ENCODE results near the gene KIF1C.

Gene KIF1C

GRCh38 chr17:5031365-5032082 lies 33.8 kb downstream of the KIF1C start (continued):
- TF ChIP-seq ZNF677 (tag by site-specific recombination; IDR thresholded peaks at IDR 0.05), result no peak
- no peak for TF ChIP-seq ZNF26 (tag by site-specific recombination; IDR thresholded peaks at IDR 0.05)
- no peak for TF ChIP-seq ZNF837 (tag by site-specific recombination; IDR thresholded peaks at IDR 0.05)
- TF ChIP-seq ZFP3 (tag by site-specific recombination; IDR thresholded peaks at IDR 0.05; ENCODE audit: low read depth), result no peak
- TF ChIP-seq ZNF571 (tag by site-specific recombination; IDR thresholded peaks at IDR 0.05), result no peak
- no peak for TF ChIP-seq PRDM1 (tag by site-specific recombination; IDR thresholded peaks at IDR 0.05)
- no peak for TF ChIP-seq REPIN1 (tag by site-specific recombination; IDR thresholded peaks at IDR 0.05; ENCODE audit: low read depth)
- TF ChIP-seq ZNF843 (tag by site-specific recombination; IDR thresholded peaks at IDR 0.05), result no peak
- peak; percentile 49; the same call in 1 of the 2 replicates for TF ChIP-seq ZBTB48 (tag by site-specific recombination; IDR thresholded peaks at IDR 0.05)
- no peak for TF ChIP-seq ZNF561 (tag by site-specific recombination; IDR thresholded peaks at IDR 0.05; ENCODE audit: borderline replicate concordance)
- 0 out of 2 replicates have a peak, but pooled peaks have one; percentile 21 for TF ChIP-seq BCL6B (tag by site-specific recombination; IDR thresholded peaks at IDR 0.05)
- no peak for TF ChIP-seq GLI2 (tag by site-specific recombination; IDR thresholded peaks at IDR 0.05; ENCODE audit: borderline replicate concordance, low read depth)
- TF ChIP-seq KLF10 (tag by site-specific recombination; IDR thresholded peaks at IDR 0.05), result 0 out of 2 replicates have a peak, but pooled peaks have one; percentile 15
- no peak for TF ChIP-seq ZNF518A (tag by site-specific recombination; conservative IDR thresholded peaks at IDR 0.05; ENCODE audit: low read depth)
- no peak for TF ChIP-seq YY1 (tag by site-specific recombination; IDR thresholded peaks at IDR 0.05)
- 0 out of 2 replicates have a peak, but pooled peaks have one; percentile 7 for TF ChIP-seq GFI1B (tag by site-specific recombination; IDR thresholded peaks at IDR 0.05)
- no peak for TF ChIP-seq ZNF555 (tag by site-specific recombination; conservative IDR thresholded peaks at IDR 0.05)
- peak; percentile 97 for TF ChIP-seq ZNF121 (tag by site-specific recombination; IDR thresholded peaks at IDR 0.05)
- TF ChIP-seq ZNF140 (tag by site-specific recombination; IDR thresholded peaks at IDR 0.05), result no peak
- TF ChIP-seq ZNF416 (tag by site-specific recombination; IDR thresholded peaks at IDR 0.05), result no peak
- TF ChIP-seq ZNF391 (tag by site-specific recombination; IDR thresholded peaks at IDR 0.05; ENCODE audit: borderline replicate concordance, low read depth), result no peak
- peak; percentile 73; the same call in 1 of the 2 replicates for TF ChIP-seq ZBTB17 (tag by site-specific recombination; IDR thresholded peaks at IDR 0.05)
- TF ChIP-seq ZNF423 (tag by site-specific recombination; IDR thresholded peaks at IDR 0.05), result no peak; the same call in 1 of the 2 replicates
- no peak for TF ChIP-seq ZNF280C (tag by site-specific recombination; IDR thresholded peaks at IDR 0.05)
- no peak for TF ChIP-seq ZNF610 (tag by site-specific recombination; IDR thresholded peaks at IDR 0.05; ENCODE audit: borderline replicate concordance)
- no peak for TF ChIP-seq ZNF175 (tag by site-specific recombination; IDR thresholded peaks at IDR 0.05)
- TF ChIP-seq ZNF221 (tag by site-specific recombination; IDR thresholded peaks at IDR 0.05; ENCODE audit: borderline replicate concordance), result no peak
- TF ChIP-seq ZNF211 (tag by site-specific recombination; IDR thresholded peaks at IDR 0.05; ENCODE audit: low read depth), result no peak
- TF ChIP-seq HOXA7 (CRISPR knock-in tag; IDR thresholded peaks at IDR 0.05; ENCODE audit: borderline replicate concordance), result no peak
- TF ChIP-seq ZNF114 (tag by site-specific recombination; IDR thresholded peaks at IDR 0.05), result no peak
- no peak for TF ChIP-seq ZNF266 (tag by site-specific recombination; IDR thresholded peaks at IDR 0.05; ENCODE audit: low read depth)
- no peak for TF ChIP-seq ZNF37A (tag by site-specific recombination; IDR thresholded peaks at IDR 0.05)
